Measurements from ENCODE around the gene THRA. TPM values are rescaled to one million over a fixed set of nuclear protein-coding genes. Genes with fewer than 3 reads are reported as not detected.

THRA gene, protein sequence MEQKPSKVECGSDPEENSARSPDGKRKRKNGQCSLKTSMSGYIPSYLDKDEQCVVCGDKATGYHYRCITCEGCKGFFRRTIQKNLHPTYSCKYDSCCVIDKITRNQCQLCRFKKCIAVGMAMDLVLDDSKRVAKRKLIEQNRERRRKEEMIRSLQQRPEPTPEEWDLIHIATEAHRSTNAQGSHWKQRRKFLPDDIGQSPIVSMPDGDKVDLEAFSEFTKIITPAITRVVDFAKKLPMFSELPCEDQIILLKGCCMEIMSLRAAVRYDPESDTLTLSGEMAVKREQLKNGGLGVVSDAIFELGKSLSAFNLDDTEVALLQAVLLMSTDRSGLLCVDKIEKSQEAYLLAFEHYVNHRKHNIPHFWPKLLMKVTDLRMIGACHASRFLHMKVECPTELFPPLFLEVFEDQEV
- total RNA-seq (10 to 100 TPM; 53.6 to 54.2 TPM), polyA plus RNA-seq (10 to 100 TPM; 11.3 to 23.3 (median 22.2) TPM), total RNA-seq (5.0 to 93.6 (median 65.5) reads per million in 6 experiments)

DNA sequence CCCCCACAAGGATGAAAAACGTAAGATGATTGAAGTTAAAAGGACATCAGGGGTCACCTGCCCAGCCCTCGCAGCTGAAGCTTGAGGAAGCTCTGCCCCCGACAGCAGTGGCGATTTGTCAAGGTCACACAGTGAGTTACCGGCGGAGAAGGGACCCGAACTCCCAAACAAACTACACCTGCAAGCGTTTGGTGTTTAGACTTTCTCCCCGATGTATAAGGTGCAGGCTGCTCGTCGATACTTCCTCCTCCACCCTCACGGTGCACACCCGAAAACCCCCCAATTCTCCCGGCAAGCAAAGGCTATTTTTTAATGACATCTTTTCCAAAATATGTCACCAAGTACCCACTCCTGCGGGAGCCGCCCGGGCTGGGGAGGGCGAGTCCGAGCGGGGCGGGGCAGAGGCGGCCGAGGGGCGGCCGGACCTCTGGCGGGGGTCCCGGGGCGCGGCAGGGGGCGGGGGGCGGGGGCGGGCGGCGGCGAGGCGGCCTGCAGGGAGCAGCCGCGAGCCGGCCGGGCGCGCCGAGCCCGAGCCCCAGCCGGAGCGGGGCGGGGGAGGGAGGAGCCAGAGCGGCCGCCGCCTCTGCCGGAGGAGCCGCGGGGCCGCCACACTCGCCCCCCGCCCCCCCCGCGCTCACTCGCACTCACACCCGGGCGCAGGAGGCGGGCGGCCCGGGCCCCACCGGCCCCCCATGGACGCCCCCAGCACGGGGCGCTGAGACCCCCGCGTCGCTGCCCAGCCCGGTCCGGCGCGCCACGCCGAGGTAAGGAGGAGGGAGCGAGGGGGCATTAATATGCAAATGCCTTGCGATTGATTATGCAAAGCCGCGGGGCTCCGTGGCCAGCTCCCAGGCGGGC is at the start of gene THRA:
Gene THRA, plus strand, starts transcription at position 637 of the 858 bp plus-strand sequence. CDS start 11,524 bp downstream, outside the sequence.
- Mint-ChIP-seq H3K4me1 (peaks cover 36 to 53% (median 48%) of the 10 kb centered on the region in 4 donors), H3K4me3 (peak within 1 kb of the TSS; percentile 88 to 99 (median 92)), H3K27ac (peak within 1 kb of the TSS; percentile 88 to 96 (median 92)), H3K9me3 (no peaks in the 10 kb centered on the region), H3K36me3 (no peaks in the 10 kb centered on the region), H3K27me3 (no peaks in the 10 kb centered on the region)
- peak; percentile 85 to 86 for ATAC-seq
- POLR2A ChIA-PET, result interaction anchor here (0.5 to 17.1 kb wide), 13 partner anchors 8 to 402 kb away, joined by 3 to 260 read pairs (median 5); partner anchors contain the start of genes CASC3, MED24 and NR1D1
- DNase-seq, result peak; percentile 60 to 80 (median 72)

DNA sequence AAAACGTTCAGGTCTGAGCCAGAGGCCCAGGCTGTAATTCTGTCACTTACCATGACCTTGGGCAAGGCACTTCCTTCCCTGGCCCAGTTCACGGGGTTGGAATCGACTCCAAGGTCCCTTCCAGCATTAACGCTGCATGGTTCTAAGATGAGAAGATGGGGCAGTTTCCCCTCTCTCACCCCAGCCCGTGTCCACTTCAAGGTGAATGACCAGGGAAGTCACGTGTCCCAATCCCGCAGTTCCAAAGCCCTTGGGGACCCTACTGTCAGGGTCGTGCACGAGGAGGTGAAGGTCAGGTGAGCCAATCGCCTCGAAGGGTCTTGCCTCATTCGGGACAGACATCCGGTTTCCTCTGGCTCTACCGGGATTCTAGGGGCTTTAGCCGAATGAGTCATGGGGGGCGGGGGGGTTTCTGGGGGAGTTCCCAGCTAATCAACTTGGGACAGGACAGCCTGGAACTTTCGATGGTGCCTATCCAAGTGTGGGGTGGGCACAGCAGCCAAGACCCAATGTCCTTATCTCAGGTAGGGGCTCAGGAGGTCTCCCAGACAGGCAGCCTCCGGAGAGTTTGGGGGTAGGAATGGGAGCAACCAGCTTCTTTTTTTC is 48.3 kb upstream of the THRA start:
- Mint-ChIP-seq H3K4me3 (no peak overlapping the region), H3K36me3 (peaks cover 0 to 8% (median 0%) of the 10 kb centered on the region in 3 donors), H3K27me3 (no peaks in the 10 kb centered on the region), H3K27ac (no peak overlapping the region), H3K4me1 (peaks cover 6 to 24% (median 13%) of the 10 kb centered on the region in 4 donors), H3K9me3 (no peaks in the 10 kb centered on the region)
- POLR2A ChIA-PET, result interaction anchor here (0.7 to 1.5 kb wide), 6 partner anchors 12 to 126 kb away, joined by 3 to 5 read pairs (median 3); partner anchors contain the start of gene CASC3
- DNase-seq (no peak), ATAC-seq (no peak)

DNA sequence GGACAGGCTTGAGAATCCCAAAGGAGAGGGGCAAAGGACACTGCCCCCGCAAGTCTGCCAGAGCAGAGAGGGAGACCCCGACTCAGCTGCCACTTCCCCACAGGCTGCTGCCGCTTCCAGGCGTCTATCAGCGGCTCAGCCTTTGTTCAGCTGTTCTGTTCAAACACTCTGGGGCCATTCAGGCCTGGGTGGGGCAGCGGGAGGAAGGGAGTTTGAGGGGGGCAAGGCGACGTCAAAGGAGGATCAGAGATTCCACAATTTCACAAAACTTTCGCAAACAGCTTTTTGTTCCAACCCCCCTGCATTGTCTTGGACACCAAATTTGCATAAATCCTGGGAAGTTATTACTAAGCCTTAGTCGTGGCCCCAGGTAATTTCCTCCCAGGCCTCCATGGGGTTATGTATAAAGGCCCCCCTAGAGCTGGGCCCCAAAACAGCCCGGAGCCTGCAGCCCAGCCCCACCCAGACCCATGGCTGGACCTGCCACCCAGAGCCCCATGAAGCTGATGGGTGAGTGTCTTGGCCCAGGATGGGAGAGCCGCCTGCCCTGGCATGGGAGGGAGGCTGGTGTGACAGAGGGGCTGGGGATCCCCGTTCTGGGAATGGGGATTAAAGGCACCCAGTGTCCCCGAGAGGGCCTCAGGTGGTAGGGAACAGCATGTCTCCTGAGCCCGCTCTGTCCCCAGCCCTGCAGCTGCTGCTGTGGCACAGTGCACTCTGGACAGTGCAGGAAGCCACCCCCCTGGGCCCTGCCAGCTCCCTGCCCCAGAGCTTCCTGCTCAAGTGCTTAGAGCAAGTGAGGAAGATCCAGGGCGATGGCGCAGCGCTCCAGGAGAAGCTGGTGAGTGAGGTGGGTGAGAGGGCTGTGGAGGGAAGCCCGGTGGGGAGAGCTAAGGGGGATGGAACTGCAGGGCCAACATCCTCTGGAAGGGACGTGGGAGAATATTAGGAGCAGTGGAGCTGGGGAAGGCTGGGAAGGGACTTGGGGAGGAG is 47.5 kb upstream of the THRA start, which contains the start of gene CSF3:
Gene CSF3, plus strand, starts transcription at position 436 of the 993 bp plus-strand sequence. Its CDS starts 35 bp downstream, at position 471.
- Mint-ChIP-seq H3K27ac (no peak within 1 kb of the TSS), H3K36me3 (peaks cover 0 to 15% (median 0%) of the 10 kb centered on the region in 3 donors), H3K27me3 (no peaks in the 10 kb centered on the region), H3K4me3 (no peak within 1 kb of the TSS), H3K4me1 (peaks cover 4 to 18% (median 7%) of the 10 kb centered on the region in 4 donors), H3K9me3 (no peaks in the 10 kb centered on the region)
- DNase-seq (no peak), ATAC-seq (no peak)
- POLR2A ChIA-PET, result interaction anchor here (1.4 to 1.5 kb wide), 4 partner anchors 11 to 161 kb away, joined by 3 to 5 read pairs (median 4); no protein-coding TSS in a partner anchor

DNA sequence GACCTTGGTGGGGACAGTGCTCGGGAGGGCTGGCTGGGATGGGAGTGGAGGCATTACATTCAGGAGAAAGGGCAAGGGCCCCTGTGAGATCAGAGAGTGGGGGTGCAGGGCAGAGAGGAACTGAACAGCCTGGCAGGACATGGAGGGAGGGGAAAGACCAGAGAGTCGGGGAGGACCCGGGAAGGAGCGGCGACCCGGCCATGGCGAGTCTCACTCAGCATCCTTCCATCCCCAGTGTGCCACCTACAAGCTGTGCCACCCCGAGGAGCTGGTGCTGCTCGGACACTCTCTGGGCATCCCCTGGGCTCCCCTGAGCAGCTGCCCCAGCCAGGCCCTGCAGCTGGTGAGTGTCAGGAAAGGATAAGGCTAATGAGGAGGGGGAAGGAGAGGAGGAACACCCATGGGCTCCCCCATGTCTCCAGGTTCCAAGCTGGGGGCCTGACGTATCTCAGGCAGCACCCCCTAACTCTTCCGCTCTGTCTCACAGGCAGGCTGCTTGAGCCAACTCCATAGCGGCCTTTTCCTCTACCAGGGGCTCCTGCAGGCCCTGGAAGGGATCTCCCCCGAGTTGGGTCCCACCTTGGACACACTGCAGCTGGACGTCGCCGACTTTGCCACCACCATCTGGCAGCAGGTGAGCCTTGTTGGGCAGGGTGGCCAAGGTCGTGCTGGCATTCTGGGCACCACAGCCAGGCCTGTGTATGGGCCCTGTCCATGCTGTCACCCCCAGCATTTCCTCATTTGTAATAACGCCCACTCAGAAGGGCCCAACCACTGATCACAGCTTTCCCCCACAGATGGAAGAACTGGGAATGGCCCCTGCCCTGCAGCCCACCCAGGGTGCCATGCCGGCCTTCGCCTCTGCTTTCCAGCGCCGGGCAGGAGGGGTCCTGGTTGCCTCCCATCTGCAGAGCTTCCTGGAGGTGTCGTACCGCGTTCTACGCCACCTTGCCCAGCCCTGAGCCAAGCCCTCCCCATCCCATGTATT is 46.5 kb upstream of the THRA start:
- H3K27me3 Mint-ChIP-seq, result no peaks in the 10 kb centered on the region
- peaks cover 0 to 25% (median under 1%) of the 10 kb centered on the region in 3 donors for H3K36me3 Mint-ChIP-seq
- peaks cover 3 to 16% (median 6%) of the 10 kb centered on the region in 4 donors for H3K4me1 Mint-ChIP-seq
- no peak overlapping the region for H3K27ac Mint-ChIP-seq
- H3K4me3 Mint-ChIP-seq, result no peak overlapping the region
- POLR2A ChIA-PET, result interaction anchor here (1.5 kb wide), 2 partner anchors 10 to 160 kb away, joined by 3 to 4 read pairs; no protein-coding TSS in a partner anchor
- H3K9me3 Mint-ChIP-seq, result no peaks in the 10 kb centered on the region
- no peak for DNase-seq
- no peak for ATAC-seq

DNA sequence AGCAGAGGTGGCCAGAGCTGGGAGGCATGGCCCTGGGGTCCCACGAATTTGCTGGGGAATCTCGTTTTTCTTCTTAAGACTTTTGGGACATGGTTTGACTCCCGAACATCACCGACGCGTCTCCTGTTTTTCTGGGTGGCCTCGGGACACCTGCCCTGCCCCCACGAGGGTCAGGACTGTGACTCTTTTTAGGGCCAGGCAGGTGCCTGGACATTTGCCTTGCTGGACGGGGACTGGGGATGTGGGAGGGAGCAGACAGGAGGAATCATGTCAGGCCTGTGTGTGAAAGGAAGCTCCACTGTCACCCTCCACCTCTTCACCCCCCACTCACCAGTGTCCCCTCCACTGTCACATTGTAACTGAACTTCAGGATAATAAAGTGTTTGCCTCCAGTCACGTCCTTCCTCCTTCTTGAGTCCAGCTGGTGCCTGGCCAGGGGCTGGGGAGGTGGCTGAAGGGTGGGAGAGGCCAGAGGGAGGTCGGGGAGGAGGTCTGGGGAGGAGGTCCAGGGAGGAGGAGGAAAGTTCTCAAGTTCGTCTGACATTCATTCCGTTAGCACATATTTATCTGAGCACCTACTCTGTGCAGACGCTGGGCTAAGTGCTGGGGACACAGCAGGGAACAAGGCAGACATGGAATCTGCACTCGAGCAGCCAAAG is 45.2 kb upstream of the THRA start:
- Mint-ChIP-seq H3K27me3 (no peaks in the 10 kb centered on the region), H3K36me3 (peaks cover 0 to 36% (median 3%) of the 10 kb centered on the region in 3 donors), H3K9me3 (no peaks in the 10 kb centered on the region), H3K4me3 (no peak overlapping the region), H3K27ac (peak overlapping the region in 2 of 10 donors; percentile 9 to 12), H3K4me1 (peaks cover 3 to 11% (median 7%) of the 10 kb centered on the region in 4 donors)
- DNase-seq, result peak in 1 of 10 donors; percentile 10
- POLR2A ChIA-PET, result interaction anchor here (2.3 kb wide), 1 partner anchor 10 kb away, joined by 7 read pairs; no protein-coding TSS in a partner anchor
- ATAC-seq, result no peak

DNA sequence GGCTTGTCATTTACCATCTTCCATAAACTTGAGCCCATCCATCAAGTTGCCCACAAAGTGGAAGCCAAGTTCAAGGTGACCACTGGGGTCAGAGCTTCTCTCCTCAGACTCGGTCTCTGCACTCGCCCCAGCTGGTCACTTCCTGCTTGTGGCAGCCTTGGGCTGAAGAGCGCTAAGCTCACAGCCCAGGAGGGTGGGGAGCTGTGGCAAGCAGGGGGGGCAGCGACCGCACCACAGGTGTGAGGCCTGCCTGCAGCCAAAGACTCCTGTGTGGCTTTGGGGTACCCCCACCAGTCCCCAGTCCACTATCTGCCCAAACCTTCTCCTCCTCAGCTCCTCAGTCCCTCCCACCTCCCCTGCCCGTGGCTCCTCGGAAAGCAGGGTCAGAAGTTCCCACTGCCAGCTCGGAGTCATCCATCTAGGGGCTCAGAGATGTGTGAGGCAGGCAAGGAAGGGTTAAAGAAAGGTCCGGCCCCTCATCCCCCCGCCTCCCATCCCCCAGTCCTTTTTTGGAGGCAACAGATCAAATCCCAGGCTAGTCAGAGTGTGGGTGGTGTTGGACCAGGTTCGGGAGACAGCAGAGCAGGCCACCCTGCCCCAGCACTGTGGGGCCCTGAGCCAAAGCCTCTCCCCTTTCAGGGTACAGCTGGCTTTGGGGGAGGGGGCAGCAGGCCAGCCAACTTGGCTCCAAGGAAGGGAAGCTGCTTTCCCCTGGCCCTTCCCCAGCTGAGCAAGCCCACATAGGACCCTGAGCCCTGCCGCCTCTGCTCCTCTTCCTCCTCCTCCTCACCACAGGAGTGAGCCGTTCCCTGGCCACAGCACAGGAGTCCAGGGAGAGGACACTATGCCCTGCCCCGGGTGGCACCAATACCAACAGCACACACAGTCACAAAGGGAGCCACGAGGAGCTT is 44.3 kb upstream of the THRA start:
- Mint-ChIP-seq H3K27me3 (no peaks in the 10 kb centered on the region), H3K4me1 (peaks cover 3 to 8% (median 6%) of the 10 kb centered on the region in 4 donors), H3K36me3 (peaks cover 0 to 37% (median 3%) of the 10 kb centered on the region in 3 donors), H3K9me3 (no peaks in the 10 kb centered on the region), H3K4me3 (no peak overlapping the region), H3K27ac (peak overlapping the region in 5 of 10 donors; percentile 12 to 79 (median 43))
- ATAC-seq (no peak), DNase-seq (peak in 1 of 10 donors; percentile 42)
- POLR2A ChIA-PET, result interaction anchor here (2.3 kb wide), 1 partner anchor 9 kb away, joined by 7 read pairs; no protein-coding TSS in a partner anchor

DNA sequence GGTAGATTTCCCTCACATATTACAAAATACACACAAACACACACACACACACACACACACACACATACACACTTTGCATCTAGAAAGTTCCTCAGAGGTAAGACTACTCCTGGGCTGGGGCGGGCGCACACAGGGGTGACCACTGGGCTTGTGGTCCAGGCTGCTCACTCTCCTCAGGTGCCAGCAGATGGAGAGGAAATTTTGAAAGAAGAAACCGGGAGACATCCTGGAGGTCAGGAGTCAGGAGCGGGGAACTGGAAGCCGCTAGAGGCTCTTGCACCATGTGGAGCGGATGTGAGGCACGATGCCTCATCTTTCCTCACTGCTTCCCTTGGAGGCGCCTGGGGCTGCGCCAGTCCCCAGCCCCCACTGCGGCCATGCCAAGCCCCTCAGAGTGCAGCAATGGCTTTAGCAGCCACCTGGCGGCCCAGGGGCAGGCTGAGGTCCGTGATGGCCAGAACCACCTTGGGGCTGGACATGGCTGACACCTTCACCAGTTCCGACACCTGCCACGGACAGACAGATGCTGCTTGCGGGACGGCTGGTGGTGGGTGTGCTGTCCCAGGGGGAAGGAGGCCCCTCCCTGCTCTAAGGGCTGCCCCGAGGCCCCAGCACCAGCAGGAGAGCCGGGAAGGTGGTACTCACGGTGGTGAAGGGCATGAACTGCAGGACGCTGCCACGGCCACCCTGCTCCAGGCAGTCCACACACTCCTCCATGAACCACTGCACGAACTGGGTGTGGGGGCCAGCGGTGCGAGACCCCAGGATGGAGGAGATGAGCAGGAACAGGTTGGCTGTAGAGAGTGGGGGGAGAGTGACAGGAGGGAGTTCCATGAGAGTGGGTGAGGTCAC is 43.4 kb upstream of the THRA start:
- Mint-ChIP-seq H3K4me3 (no peak overlapping the region), H3K27me3 (no peaks in the 10 kb centered on the region), H3K27ac (peak overlapping the region in 4 of 10 donors; percentile 17 to 79 (median 44)), H3K4me1 (peaks cover 0 to 2% (median under 1%) of the 10 kb centered on the region in 4 donors), H3K36me3 (peaks cover 0 to 43% (median 3%) of the 10 kb centered on the region in 3 donors), H3K9me3 (no peaks in the 10 kb centered on the region)
- no peak for ATAC-seq
- POLR2A ChIA-PET, result interaction anchor here (2.3 kb wide), 1 partner anchor 8 kb away, joined by 7 read pairs; no protein-coding TSS in a partner anchor
- peak in 1 of 10 donors; percentile 45 for DNase-seq

DNA sequence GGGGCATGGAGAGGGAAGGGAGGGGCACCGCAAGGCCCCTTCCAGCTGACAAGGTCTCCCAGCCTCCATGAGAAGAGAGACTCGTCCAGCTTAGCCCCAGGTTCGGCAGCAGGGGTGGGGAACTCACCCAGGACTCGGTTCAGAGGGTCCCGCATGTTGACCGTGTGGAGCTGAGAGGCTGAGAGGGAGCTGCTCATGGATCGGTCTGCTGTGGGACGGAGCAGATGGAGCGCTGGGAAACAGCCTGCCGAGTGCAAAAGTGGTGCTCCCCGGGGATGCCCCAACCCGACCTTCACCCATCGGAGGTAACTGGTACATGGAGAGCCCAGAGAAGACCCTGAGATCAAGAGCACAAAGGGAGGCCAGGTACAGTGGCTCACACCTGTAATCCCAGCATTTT is 42.6 kb upstream of the THRA start:
- H3K4me1 Mint-ChIP-seq, result peaks cover 1 to 3% (median 2%) of the 10 kb centered on the region in 4 donors
- DNase-seq, result peak in 1 of 10 donors; percentile 32
- H3K36me3 Mint-ChIP-seq, result peaks cover 0 to 46% (median 3%) of the 10 kb centered on the region in 3 donors
- no peak overlapping the region for H3K4me3 Mint-ChIP-seq
- POLR2A ChIA-PET, result interaction anchor here (0.6 kb wide), 1 partner anchor 40 kb away, joined by 4 read pairs; the partner anchor contains the start of gene PSMD3
- H3K27ac Mint-ChIP-seq, result no peak overlapping the region
- no peaks in the 10 kb centered on the region for H3K27me3 Mint-ChIP-seq
- H3K9me3 Mint-ChIP-seq, result no peaks in the 10 kb centered on the region
- ATAC-seq, result no peak
